ENCODE measurements around the gene PAK4. TPM values are rescaled to one million over a fixed set of nuclear protein-coding genes. Genes with fewer than 3 reads are reported as not detected.

The PAK4 gene
- total and polyA plus RNA-seq, 2 of the 13 experiments (the other 11 are each of a cell fraction or from before 2014, with no cell fraction given) = 9.5 to 17.8 TPM

GRCh38 chr19:39157275-39157996 is 31.9 kb downstream of the PAK4 start (continued):
- TF ChIP-seq HNF4A (CRISPR knock-in tag; IDR thresholded peaks at IDR 0.05) (peak; percentile 52; the same call in 1 of the 2 replicates), CBX5 (CRISPR knock-in tag; IDR thresholded peaks at IDR 0.05; ENCODE audit: borderline replicate concordance) (no peak), TFAP4 (IDR thresholded peaks at IDR 0.05; ENCODE audit: borderline replicate concordance, low read depth) (no peak), ZNF276 (CRISPR knock-in tag; IDR thresholded peaks at IDR 0.05; ENCODE audit: low read depth) (0 out of 2 replicates have a peak, but pooled peaks have one; percentile 33), ZFP41 (CRISPR knock-in tag; IDR thresholded peaks at IDR 0.05; ENCODE audit: borderline replicate concordance) (0 out of 2 replicates have a peak, but pooled peaks have one; percentile 16)

- intact Hi-C loops (cut with micrococcal nuclease; ENCODE audit: unreplicated experiment) = loop anchor here (5.0 kb wide), 1 partner anchor 36 kb away; no protein-coding TSS in a partner anchor
- Histone ChIP-seq H3K9ac (ENCODE audit: insufficient read depth, low read depth, low read length) (no peak overlapping the region; the same call in 1 of the 2 replicates), H3K27me3 (ENCODE audit: control insufficient read depth in 1 of 2, insufficient read depth in 2 of 2, low read length in 2 of 2) (no peaks in the 10 kb centered on the region), H3K36me3 (replicated peaks in 1 of 2; ENCODE audit: control insufficient read depth in 1 of 2, insufficient read depth in 2 of 2, low read length in 2 of 2) (peaks cover 1 to 8% of the 10 kb centered on the region in 2 experiments; a peak in 2 of 5 replicates), H4K20me1 (ENCODE audit: insufficient read depth, low read length) (peaks cover 21% of the 10 kb centered on the region; the same call in 1 of the 2 replicates), H2AFZ (ENCODE audit: low read length) (no peak overlapping the region), H3K9me3 (ENCODE audit: low read length) (no peaks in the 10 kb centered on the region), H3K4me1 (ENCODE audit: insufficient read depth, low read length) (peaks cover 60% of the 10 kb centered on the region), H3K4me2 (ENCODE audit: low read depth, low read length) (peak overlapping the region; percentile 55), H3K4me3 (replicated peaks in 1 of 3; ENCODE audit: insufficient read depth in 1 of 3, low read depth in 2 of 3, low read length in 3 of 3) (no peak overlapping the region), H3K27ac (ENCODE audit: extremely low read length, insufficient read depth, low read length) (peak overlapping the region; percentile 66), H3K79me2 (ENCODE audit: insufficient read depth, low read length) (peaks cover 51% of the 10 kb centered on the region)
- TF ChIP-seq SP4 (CRISPR knock-in tag; IDR thresholded peaks at IDR 0.05) = 0 out of 2 replicates have a peak, but pooled peaks have one; percentile 18
- TF ChIP-seq ZNF235 (CRISPR knock-in tag; IDR thresholded peaks at IDR 0.05; ENCODE audit: borderline replicate concordance) = no peak
- no peak for TF ChIP-seq THAP7 (CRISPR knock-in tag; IDR thresholded peaks at IDR 0.05)
- TF ChIP-seq SKIL (CRISPR knock-in tag; IDR thresholded peaks at IDR 0.05; ENCODE audit: borderline replicate concordance) = 0 out of 2 replicates have a peak, but pooled peaks have one; percentile 38
- peak; percentile 92 for TF ChIP-seq MNT (IDR thresholded peaks at IDR 0.05)
- no peak for TF ChIP-seq EED (CRISPR knock-in tag; IDR thresholded peaks at IDR 0.05)
- DNase-seq (ENCODE audit: low spot score) = no peak
- no peak for FAIRE-seq
- CTCF ChIA-PET (ENCODE audit: low intra/inter-chr PET ratio, low total read pairs) = no interaction called here
- WGBS (ENCODE audit: low lambda C conversion rate) = 96% methylated on average over 12 of the region's 15 CpGs
- POLR2A ChIA-PET = no interaction called here
- BruUV-seq (replicated peaks) = no TSS peak
- no peak for ATAC-seq
- in situ Hi-C loops (cut with HindIII; ENCODE audit: extremely low pct_ligation_motif_present, low pct_unique_long_range_greater_than_20kb) = no loop called here
These were observed 32.4 kb downstream of the PAK4 start for GRCh38 chr19:39157997-39158389.

Data from HepG2 (cell line).